HG03558 (cell line): ENCODE measurements around the gene PRKCB.
"Not testable (repeated sequence)": the region's sequence is repeated elsewhere in the genome, so short reads cannot be mapped to it uniquely, and the experiment has no call there.

ENCODE experiments used
- ATAC-seq: cut with Tn5 transposase; IDR thresholded peaks from one replicate; pipeline ENCODE4 v1.9.1; 2021; ENCODE audit warnings: moderate number of reproducible peaks; ENCODE audit not compliant: unreplicated experiment; ENCODE audit errors: extremely low read depth

PRKCB gene

GRCh38 chr16:24145927-24146326 lies 310.1 kb downstream of the PRKCB start:
- no peak for ATAC-seq

GRCh38 chr16:24146518-24146917 lies 310.7 kb downstream of the PRKCB start:
- ATAC-seq: no peak

- ATAC-seq: no peak
Observed at GRCh38 chr16:24149102-24149501, 313.3 kb downstream of the PRKCB start.

GRCh38 chr16:24150282-24150681 lies 314.5 kb downstream of the PRKCB start:
- no peak for ATAC-seq

- ATAC-seq: no peak
Observed at GRCh38 chr16:24151482-24151939, 315.7 kb downstream of the PRKCB start.

- not testable (repeated sequence) for ATAC-seq
Observed at GRCh38 chr16:24152048-24152447, 316.3 kb downstream of the PRKCB start.

GRCh38 chr16:24152826-24153225 lies 317.0 kb downstream of the PRKCB start:
- ATAC-seq: no peak

- no peak for ATAC-seq
Observed at GRCh38 chr16:24156777-24157176, 321.0 kb downstream of the PRKCB start.

- ATAC-seq: no peak
Observed at GRCh38 chr16:24163935-24164334, 328.2 kb downstream of the PRKCB start.

GRCh38 chr16:24164416-24164815 lies 328.6 kb downstream of the PRKCB start:
- ATAC-seq: no peak

- ATAC-seq: no peak
Observed at GRCh38 chr16:24165273-24165672, 329.5 kb downstream of the PRKCB start.

GRCh38 chr16:24166661-24167528 lies 331.1 kb downstream of the PRKCB start:
- no peak for ATAC-seq

GRCh38 chr16:24168856-24169255 lies 333.1 kb downstream of the PRKCB start:
- ATAC-seq: no peak

GRCh38 chr16:24170407-24170806 lies 334.6 kb downstream of the PRKCB start:
- ATAC-seq: no peak

GRCh38 chr16:24174504-24174903 lies 338.7 kb downstream of the PRKCB start:
- ATAC-seq: no peak

GRCh38 chr16:24174957-24175356 lies 339.2 kb downstream of the PRKCB start:
- no peak for ATAC-seq

GRCh38 chr16:24178496-24178895 lies 342.7 kb downstream of the PRKCB start:
- ATAC-seq: no peak

GRCh38 chr16:24180451-24180850 lies 344.7 kb downstream of the PRKCB start:
- ATAC-seq: no peak

GRCh38 chr16:24188021-24188542 lies 352.3 kb downstream of the PRKCB start:
- no peak for ATAC-seq

GRCh38 chr16:24188751-24189318 lies 353.1 kb downstream of the PRKCB start:
- no peak for ATAC-seq

GRCh38 chr16:24189941-24190340 lies 354.2 kb downstream of the PRKCB start:
- ATAC-seq: no peak
